Right lung (tissue), 5 donors: ENCODE measurements around the gene KIF7. TPM values are rescaled to one million over a fixed set of nuclear protein-coding genes. Genes with fewer than 3 reads are reported as not detected.

ENCODE experiments used
- DNase-seq, 2 donors: peaks; one replicate each; pipeline ENCODE4 v3.0.0-alpha.2; 2013
- polyA plus RNA-seq, 5 donors: library from polyadenylated mRNA; unstranded; fragments of 120-200 nt; gene quantifications; one replicate each; pipeline versions ENCODE4 v1.2.1 to v1.2.3, GENCODE V29; 2013; ENCODE audit warnings: inconsistent platforms in 1 of 5, low replicate concordance in 1 of 5; ENCODE audit not compliant: insufficient read length in 5 of 5, insufficient read depth in 1 of 5

KIF7 gene
- polyA plus RNA-seq, 5 donors: 9.8 to 14.8 (median 12.3) TPM

DNA sequence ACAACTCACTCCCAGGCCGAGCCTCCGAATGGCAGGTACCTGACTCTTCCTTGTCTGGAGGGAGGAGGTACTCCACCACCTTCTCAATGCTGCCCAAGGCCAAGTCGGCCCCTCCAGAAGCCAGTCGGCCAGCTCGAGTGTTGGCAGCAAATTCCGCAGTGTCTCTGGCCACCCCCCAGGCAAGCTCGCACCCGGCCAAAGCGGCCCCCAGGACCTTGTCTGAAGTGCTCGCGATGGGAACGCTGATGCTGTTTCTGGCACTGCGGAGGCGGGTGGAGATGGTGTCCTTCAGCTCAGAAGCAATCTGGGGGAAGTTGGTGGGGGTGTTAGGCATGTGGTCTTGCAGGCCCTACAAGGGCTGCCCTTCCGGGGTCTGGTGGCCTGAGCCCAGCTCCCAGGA is 14.7 kb upstream of the KIF7 start:
- DNase-seq: no peak

DNA sequence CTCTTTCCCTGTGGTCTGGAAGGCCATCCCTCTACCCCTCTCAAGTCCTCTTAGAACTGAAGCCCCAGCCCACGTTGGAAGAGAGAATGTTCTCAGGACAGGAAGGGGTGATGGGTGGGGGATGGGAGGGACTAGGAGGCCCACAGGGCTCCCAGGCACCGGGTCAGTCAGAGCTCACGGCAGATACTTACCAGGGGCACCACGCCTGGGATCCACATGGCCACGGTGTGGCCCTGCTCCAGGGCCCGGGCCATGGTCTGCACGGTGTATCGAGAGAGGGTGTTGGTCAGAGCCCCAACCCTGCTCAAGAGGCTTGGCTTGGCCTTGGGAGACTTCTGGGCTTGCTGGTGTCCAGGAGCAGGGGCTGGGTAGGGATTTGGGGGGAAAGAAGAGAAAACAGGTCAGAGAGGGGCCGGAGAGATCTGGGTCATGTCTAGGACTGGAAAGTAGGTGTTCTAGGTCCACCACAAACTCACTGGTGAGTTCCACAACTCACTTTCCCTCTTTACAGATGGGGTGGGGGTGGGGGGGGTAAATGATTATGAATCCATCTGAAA is 14.1 kb upstream of the KIF7 start:
- no peak for DNase-seq

DNA sequence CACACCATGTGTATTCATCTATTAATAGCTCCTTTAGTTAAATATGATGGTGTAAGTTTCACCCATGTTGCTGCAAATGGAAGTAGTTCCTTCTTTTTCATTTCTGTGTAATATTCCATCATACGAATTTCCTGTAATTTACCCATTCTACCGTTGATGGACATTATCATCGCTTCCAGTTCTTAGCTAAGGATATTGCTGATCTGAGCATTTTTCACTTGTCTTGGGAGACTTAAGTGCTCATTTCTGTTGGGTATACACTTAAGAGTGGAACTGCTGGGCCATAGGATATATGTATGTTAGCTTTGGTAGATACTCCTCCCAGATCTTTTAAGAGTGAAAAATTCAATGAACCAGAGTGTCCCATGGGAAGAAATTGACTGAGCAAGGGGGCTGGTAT is 12.9 kb upstream of the KIF7 start:
- DNase-seq: no peak

DNA sequence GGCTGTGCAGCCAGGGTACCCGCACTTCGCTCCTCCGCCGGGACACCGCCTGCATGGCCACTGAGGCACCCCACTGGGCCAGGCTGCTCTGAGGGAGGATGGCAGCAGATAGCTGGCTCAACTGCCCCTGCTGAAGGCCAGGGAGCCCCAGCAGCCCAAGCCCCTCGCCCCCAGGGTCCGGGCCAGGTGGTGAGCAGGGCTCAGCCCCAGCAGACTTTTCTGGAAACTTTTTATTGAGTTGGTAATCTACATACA is 12.4 kb upstream of the KIF7 start:
- no peak for DNase-seq

DNA sequence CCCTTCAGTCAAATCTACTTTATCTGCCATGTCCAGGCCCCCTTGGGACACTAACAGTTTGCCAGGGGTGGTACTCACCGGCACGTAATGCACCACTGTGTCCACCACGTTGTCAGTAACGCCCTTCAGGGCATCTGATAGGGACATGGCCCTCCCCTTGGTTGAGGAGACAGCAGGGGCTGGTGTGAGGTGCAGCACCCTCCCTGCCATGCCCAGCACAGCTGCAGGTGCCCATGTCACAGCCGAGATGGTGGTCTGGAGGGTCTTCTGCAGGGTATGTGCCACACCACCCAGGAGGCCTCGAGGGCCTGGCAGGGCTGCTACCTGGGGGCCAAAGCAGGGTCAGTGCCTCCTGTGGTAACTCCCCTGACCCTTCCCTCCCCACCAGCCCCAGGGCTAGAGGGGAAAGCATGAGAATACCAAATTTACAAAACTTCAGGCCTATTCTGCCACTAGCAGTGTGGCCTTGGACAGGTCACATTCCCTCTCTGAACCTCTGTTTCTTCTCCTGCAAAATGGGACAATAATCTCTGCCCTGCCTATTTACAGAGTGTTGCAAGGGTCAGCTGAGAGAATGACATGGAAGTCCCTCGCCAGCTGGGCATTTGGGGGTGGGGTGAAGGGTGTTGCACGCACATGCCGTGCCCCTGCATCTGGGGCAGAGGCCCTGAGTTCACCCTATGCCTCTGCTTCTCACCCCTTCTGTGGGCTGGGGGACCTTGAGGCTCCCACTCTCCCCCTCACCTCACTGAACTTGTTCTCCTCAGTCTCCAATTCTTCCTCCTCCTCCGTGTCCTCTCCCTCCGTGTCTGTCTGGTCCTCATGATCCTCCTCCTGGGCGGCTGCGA is 11.8 kb upstream of the KIF7 start:
- DNase-seq: no peak

DNA sequence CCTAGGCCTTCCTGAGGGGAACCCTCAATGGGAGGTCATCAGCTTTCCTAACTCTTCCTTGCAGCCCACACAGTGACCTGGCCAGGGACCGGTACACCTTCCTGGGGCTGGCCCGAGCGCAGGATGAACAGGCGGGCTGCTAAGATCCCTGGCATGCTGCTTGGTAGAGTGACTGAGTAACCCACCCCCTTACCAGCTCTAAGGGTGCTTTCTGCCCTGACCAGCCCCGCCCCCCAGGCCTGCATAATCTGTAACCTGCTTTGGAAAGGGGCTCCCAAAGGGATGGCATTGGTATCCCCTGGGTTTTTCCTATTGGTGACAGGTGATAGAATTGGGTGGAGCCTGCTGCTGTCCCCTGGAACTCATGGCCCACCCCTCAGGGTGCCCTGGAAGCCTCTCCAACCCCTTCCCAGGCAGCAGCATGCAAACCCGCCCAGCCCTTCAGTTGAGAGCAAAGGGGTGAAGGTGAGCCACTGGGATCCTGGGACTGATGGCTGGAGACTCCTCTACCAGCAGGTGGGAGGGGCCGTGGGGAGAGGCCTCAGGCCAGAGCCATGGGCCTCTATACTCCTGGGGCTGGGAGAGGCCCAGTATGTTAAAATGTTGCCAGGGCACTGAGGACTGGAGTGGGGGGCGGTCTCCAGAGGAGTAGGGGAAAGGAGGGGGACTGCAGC is 11.1 kb upstream of the KIF7 start:
- no peak for DNase-seq

DNA sequence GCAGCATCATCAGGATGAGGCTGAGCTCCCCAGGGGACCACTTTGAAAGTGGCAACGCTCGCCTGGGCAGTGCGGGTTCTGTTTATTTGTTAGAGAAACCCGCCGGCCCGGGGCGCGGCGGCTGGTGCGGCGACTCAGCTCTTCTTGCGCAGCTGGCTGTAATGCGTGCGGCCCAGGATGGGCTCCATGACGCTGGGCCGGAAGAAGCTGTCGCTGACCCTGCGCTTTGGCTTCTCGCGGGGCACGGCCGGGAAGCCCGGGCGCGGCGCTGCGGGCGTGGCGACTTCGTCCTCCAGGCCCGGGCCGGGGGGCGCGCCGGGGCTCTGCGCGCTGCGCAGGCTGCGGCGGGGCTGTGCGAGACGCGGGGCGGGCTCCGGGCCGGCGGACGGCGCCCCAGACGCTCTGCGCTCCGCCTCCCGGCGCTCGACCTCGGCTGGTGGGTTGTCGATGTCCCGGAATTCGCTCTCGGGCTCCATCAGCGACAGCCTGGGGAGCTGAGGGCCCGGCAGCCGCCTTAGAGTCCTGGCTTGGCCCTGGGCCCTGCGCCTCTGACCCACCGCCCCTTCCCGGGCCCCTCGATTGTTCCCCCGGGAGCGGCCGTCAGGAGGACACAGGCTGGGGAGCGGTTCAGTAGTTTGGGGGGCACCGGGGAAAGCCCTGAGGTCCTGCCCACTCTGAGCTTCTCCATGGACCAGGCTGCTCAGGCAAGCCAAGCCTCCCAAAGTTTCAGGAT is 10.3 kb upstream of the KIF7 start:
- peak; percentile 64 to 66 for DNase-seq

DNA sequence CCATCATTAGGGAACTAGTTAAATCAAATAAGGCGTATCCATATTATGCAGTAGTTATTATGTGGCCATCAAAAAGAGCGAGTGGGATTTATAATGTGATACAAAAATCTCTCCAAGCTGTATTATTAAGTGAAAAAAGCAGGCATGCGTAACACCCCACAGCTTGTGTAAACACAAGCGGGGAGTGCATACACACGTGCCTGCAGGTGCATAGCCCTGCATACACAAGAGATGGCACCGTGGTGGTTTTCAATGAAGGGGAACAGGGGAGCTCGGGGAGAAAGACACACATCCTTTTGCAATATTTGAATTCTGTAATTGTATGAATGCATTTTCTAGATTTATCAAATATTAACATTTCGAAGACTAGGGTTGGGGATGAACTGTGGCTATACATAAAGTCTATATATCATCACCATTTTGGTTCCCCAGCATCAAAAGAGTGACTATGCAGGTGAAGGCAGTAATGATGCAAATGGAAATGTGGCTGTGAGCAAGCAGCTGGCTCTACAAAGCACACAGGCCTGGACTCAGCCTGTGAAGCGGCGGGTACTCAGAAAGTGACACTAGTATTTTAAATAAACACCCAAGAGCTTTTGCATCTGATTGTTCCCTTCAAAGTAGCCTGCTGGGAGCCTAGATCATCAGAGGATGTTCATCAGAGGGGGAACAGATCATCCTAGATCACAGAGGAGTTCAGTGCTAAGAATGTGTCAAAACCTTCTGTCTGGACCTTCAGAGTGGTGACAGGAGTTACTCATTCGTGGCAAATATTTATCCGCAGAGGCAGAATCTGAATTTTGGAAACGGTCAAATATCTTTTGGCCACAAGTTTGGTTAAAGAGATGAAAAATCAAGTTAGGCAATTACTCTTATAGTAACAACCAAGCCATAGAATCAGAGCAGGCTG is 9.4 kb upstream of the KIF7 start:
- DNase-seq: no peak

DNA sequence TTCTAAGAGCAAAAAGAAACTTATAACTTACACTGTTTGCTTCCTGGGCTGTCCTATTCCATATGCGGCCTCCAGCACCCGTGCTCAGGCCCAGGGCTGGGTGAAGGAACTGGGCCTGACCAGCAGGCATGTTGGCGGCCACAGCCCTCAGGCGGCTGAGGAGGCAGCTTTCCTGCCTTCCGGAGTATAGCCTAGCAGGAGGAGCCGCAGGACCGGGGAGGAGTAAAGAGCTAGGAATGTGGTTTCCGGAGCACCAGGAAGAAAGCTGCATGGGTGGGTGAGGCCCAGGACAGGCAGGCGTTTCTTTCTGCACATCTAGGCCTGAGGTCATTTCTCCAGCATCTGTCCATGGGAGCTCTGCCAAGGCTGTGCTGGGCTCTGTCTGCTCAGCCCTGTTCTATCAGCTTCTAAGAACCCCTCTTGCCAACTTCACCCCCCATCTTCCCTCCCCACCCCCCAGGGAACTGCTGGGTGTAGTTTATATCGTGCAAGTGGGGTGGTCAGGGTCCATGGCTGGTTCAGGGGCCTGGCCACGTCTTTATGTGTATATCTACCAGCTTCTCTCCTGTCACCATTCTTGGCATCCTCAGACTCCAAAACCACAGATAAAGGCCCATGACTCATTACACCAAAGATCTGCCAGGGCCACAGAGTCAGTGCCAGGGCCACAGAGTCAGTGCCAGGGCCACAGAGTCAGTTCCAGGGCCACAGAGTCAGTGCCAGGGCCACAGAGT is 7.8 kb upstream of the KIF7 start:
- DNase-seq: peak; percentile 31 to 38

DNA sequence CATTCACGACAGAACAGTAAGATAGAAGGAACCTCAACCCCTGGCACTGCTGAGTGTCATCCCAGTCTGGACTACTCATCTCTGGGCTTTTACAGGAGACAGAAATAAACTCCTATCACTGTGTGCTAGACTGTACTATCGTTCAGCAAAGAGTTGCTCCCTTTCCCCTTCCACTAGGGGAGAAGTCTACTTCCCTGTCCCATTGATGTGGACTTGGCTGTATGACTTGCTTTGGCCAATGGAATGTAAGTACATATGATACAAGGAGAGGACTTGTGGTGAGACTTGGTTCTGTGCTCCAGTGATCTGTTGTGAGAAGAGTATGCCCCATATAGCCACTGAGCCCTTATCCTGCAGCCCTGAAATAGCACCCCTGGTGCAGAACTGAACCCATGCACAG is 5.3 kb upstream of the KIF7 start:
- no peak for DNase-seq

DNA sequence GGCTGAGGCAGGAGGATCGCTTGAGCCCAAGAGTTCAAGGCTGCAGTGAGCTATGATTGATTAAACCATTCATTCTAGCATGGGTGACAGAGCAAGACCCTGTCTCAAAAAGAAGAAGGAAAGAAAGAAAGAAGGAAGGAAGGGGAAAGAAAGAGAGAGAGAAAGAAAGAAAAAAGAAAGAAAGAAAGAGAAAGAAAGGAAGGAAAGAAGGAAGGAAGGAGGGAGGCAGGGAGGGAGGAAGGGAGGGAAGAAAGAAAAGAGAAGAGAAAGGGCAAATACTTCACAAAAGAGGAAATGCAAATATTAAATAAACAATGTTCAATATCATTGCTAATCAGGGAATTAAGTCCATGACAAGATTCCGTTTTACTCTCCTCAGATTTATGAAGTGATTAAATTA is 4.0 kb upstream of the KIF7 start:
- DNase-seq: no peak

DNA sequence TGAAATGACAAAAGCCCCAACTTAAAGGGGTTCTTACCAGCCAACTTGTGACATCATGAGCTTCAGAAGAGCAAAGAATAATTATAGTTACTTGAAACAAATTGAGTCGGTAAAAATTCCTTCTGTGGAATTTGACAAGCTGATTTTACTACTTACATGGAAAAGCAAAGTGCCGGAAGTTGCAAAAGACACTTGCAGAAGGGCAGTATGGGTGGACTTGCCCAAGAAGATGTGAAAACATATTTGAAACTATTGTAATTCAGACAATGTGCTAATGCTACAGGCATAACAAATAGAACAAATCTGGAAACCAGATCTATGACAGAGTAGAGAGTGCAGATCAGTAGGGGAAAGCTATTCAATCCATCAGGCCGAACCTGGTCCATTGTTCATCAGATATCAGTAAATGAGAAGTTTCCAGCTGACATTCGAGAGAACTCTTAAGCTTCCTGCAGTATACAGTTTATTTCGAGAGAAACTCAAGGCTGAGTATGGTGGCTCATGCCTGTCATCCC is 2.5 kb upstream of the KIF7 start:
- no peak for DNase-seq

DNA sequence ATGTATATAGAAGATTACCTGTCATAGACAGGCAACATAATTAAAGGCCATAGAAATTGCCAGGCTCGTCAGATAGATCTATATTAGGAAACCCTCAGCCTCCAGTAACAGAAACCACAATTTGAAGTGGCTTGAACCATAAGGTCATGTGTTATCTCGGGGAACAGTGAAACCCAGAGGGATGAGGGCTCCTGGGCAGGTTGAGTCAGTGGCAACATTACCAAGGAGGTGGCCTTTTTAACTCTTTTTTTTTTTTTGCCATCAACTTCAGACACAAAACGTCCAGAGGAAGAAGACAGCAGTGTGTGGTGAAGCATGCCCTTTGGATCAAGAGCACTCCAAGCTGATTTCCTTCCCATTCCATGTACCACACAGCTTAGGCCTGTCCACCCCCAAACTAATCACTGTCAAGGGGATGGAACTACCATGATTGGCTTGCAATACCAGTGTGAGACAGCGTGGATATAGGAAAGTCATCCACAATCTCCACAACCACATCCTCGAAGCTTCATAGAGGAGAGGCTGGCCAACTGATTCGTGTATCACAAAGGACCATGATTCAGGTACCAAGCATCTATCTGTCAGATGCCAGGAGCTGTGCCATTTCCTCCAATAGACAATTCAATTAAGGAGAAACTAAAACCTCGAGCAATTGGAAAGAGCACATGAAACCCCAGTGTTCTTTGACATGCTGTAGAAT is 999 bp upstream of the KIF7 start:
- DNase-seq: no peak

DNA sequence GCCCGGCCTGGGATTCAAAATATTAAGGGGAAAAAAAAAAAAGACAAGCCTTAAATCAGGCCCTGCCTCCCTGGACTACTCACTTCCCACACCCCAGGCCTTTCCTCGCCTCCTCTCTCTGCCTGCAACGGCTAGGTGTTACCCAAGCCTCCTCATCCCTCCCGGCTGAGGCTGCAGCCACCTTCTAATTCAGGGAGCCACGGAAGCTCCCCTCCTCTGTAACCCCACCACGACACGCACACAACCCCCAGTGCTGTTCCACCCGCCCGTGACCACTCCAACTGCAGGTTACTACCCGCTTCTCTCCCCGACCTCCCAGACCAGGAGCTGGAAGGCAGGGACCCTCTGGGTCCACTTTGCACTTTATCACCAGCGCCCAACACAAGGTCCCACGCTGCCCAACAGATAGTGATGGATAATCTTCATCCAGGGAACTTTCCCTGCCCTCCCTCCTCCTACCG is 936 bp downstream of the KIF7 start:
- DNase-seq: no peak

DNA sequence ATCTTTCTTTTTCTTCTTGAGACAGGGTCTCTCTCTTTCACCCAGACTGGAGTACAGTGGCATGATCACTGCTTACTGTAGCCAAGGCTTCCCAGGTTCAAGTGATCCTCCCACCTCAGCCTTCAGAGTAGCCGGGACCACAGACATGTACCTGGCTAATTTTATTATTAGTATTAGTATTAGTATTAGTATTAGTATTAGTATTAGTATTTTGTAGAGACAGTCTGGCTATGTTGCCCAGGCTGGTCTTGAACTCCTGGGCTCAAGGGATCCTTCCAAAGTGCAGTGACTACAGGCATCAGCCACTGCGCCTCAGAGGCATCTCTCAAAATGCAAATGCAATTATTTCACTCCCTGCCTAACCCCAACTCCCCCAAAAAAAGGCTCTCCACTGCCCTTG is 1.7 kb downstream of the KIF7 start:
- DNase-seq: no peak

DNA sequence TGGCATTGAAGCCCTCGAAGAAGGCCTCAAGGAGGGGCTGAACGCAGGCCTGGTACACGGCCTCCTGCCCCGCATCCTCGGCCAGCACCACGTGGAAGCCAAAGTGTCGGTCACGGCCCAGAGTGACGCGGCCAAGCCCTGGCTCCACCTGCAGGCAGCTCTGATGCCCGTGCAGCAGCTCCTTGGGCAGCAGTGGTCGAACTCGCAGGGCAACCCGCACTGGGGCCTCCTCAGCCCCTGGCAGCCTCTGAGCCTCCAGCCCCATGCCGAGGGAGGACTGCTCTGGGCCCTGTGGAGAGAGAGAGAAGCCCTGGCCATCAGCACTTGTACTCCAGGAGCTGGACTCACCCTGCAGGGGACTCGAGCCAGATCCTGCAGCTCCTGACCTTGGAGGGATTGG is 2.6 kb downstream of the KIF7 start:
- no peak for DNase-seq

DNA sequence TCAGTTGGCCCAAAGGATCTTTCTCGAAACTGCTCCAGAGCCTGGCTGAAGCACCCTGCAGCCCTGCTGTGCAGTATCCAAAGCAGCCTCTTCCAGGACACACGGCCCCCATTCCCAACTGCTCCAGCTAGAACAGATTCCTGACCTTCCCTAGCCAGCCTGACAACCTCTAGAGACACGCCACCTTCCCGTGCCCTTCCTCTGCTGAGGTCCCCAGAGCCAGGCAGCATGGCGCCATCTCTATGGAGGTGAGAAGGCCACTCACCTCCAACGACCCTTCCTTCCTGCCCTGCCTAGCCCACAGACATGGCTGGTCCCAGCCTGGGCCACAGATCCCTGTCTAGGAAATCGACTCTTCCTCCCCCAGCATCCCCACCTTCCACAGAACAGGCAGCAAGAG is 3.1 kb downstream of the KIF7 start:
- no peak for DNase-seq

DNA sequence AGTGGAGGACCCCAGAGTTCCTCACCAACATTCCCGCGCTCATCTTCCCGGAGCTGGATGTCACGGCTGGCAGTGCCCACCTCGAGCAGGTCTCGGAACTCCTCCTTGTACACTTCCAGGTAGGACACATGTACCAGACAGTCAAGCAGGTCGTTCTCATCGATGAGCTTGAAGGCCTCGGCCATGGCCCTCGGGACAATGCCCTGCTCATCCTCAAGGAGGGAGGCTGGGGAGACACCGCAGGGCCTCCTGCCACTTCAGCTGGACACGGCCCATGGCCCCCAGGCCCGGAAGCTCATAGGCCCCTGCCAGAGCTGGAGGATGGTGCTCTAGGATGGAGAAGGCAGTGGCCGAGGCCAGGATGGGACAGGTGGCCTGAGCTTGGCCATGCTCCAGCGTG is 5.6 kb downstream of the KIF7 start:
- DNase-seq: no peak

DNA sequence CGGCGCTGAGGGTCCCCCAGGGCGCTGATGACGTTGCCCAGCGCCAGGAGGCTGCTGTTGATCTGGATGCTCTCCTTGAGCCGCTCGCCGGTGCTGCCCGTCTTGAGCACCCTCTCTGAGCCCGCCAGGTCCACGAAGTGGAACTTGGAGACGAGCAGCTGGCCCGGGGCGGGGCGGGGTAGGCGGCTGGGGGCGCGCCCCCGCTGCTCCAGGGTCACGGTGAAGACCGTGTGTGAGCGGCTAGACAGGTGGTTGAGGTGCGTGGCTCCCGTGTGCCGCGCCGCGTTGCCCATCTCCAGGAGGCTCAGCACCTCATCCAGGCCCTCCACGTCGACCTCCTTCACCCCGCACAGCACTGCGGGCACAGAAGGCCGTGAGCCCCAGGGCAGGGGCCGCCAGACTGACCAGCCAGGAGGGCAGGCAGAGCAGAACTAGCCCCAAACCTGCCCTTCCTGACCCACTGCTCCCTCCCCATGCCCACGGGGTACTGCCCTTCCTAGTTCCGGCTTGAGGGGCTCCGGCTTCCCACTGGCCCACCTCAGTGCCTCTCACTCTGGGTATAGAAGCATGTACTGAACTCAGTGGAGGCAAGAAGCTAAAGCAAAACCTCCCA is 6.1 kb downstream of the KIF7 start:
- no peak for DNase-seq
